Skeletal muscle tissue (tissue), 4 donors: ENCODE measurements around the gene CSGALNACT2. TPM values are rescaled to one million over a fixed set of nuclear protein-coding genes. Genes with fewer than 3 reads are reported as not detected.

Experiments used
- H3K27ac ChIP-seq: one replicate; pipeline ENCODE4 v1.7.0; 2013; ENCODE audit warnings: mild to moderate bottlenecking, low read depth, low read length, inconsistent platforms
- H3K27me3 ChIP-seq, 3 donors: one replicate each; pipeline ENCODE4 v1.7.0; 2013; ENCODE audit warnings: low read length in 3 of 3; ENCODE audit not compliant: control insufficient read depth in 3 of 3, insufficient read depth in 3 of 3
- H3K36me3 ChIP-seq, 3 donors: one replicate each; pipeline ENCODE4 v1.7.0; 2013; ENCODE audit warnings: low read length in 3 of 3; ENCODE audit not compliant: control insufficient read depth in 3 of 3, insufficient read depth in 3 of 3
- H3K4me1 ChIP-seq, 3 donors: one replicate each; pipeline ENCODE4 v1.7.0; 2013; ENCODE audit warnings: low read length in 3 of 3, mild to moderate bottlenecking in 3 of 3; ENCODE audit not compliant: control insufficient read depth in 3 of 3, insufficient read depth in 3 of 3
- H3K4me3 ChIP-seq, 3 donors: one replicate each; pipeline ENCODE4 v1.7.0; 2013; ENCODE audit warnings: low read length in 3 of 3
- H3K9ac ChIP-seq, 3 donors: one replicate each; pipeline ENCODE4 v1.7.0; 2013; ENCODE audit warnings: low read length in 3 of 3, mild to moderate bottlenecking in 3 of 3, moderate library complexity in 2 of 3, low read depth in 1 of 3
- H3K9me3 ChIP-seq, 3 donors: one replicate each; pipeline ENCODE4 v1.7.0; 2013; ENCODE audit warnings: low read length in 3 of 3; ENCODE audit not compliant: control insufficient read depth in 3 of 3
- total RNA-seq: library from RNA; depleted of rRNA; stranded (reverse); fragments of >200 nt; gene quantifications from one replicate; pipeline ENCODE4 v1.2.3, GENCODE V29; 2014
- donor health status: Osteomylitis.

The CSGALNACT2 gene
- total RNA-seq, 1 donor from 2014 or later: 24.0 TPM

DNA sequence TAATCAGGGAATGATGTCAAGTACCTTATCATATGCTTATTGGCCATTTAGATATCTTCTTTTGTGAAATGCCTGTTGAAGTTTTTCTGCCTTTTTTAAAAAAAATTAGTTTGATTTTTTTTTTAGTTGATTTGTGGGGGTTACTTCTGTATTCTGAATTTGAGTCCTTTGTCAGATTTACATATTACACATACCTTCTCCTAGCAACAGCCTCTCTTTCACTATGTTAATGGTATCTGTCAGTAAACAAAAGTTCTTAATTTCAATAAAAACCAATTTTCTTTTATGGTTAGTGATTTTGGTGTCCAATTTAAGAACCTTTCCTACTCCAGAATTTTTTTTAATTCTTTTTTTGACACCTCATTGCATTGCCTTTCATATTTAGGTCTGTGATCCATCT lies 52.0 kb downstream of the CSGALNACT2 start:
- no peak overlapping the region for H3K9ac ChIP-seq

DNA sequence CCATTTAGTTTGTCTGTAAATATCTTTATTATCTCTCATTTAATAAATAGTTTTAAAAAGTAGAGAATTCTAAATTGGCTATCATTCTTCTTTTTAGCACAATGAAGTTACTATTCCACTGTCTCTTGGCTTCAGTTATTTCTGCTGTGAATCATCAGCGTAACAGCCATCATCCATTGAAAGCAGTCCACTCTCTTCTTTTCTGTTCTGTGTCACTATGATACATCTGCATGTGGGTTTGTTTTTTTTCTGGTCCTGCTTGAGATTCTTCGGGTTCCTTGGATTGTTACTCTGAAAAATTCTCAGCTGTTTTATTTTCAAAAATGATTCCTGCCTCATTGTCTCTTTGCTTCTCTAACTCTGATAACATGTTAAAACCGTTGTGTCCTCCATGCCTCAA lies 52.5 kb downstream of the CSGALNACT2 start:
- H3K9me3 ChIP-seq: no peaks in the 10 kb centered on the region
- peaks cover 0 to 2% (median 0%) of the 10 kb centered on the region in 3 donors for H3K4me1 ChIP-seq
- no peak overlapping the region for H3K9ac ChIP-seq
- H3K27ac ChIP-seq: no peak overlapping the region
- H3K27me3 ChIP-seq: no peaks in the 10 kb centered on the region
- peaks cover 0 to 5% (median 0%) of the 10 kb centered on the region in 3 donors for H3K36me3 ChIP-seq
- no peak overlapping the region for H3K4me3 ChIP-seq

More for the DNA sequence above, 52.0 kb downstream of the CSGALNACT2 start:
- Histone ChIP-seq H3K4me3 (no peak overlapping the region), H3K36me3 (peaks cover 0 to 5% (median 0%) of the 10 kb centered on the region in 3 donors), H3K4me1 (peaks cover 0 to 2% (median 0%) of the 10 kb centered on the region in 3 donors), H3K9me3 (no peaks in the 10 kb centered on the region), H3K27me3 (no peaks in the 10 kb centered on the region), H3K27ac (no peak overlapping the region)

DNA sequence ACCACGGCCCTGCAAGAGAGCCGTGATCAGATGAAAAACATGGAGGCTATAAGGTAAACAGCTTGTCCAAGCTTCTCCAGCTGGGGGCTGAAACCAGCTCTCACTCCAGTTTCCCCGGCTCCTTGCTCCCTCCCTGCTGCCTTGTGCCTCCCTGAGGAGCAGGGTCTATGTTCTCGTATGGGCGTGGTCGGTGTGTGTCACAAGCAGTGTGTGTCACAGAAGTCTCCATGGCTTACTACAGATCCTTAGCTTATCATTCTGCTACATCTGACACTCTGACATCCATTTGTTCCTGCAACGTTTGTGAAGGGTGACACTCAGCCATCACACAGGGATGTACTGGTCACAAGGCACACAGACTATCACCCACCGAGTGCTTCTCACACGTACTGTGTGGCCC lies 54.6 kb downstream of the CSGALNACT2 start:
- H3K9me3 ChIP-seq: no peaks in the 10 kb centered on the region
- no peaks in the 10 kb centered on the region for H3K27me3 ChIP-seq
- H3K27ac ChIP-seq: no peak overlapping the region
- H3K4me3 ChIP-seq: no peak overlapping the region
- H3K9ac ChIP-seq: no peak overlapping the region
- peaks cover 0 to 2% (median 0%) of the 10 kb centered on the region in 3 donors for H3K4me1 ChIP-seq
- no peaks in the 10 kb centered on the region for H3K36me3 ChIP-seq

DNA sequence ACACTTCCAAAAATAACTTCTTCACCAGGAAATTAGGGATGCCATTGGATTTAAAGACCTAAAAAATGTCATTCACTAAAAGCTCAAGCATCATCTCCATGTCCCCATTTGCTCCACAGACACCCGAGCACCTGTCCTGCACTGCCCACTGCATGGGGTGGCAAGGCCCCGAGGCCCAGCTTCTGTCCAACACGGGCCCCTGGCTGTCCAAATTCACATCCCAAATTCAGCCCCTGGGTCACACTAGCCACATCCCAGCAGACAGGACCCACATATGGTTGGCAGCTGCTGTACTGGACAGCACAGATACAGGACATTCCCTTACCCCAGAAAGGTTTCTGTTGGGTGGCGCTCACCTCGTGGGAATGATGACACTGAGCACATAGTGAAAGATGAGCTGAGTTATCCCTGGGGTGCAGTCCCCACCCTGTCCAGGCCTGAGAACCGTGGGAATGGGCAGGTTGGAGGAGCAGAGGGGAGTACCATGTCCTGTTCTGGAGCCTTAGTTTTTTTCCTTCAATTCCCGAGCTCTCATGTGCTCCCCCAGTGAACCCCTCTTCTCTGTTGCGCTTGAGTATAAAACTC lies 55.3 kb downstream of the CSGALNACT2 start:
- H3K4me1 ChIP-seq: no peaks in the 10 kb centered on the region
- H3K36me3 ChIP-seq: no peaks in the 10 kb centered on the region
- no peaks in the 10 kb centered on the region for H3K27me3 ChIP-seq
- H3K27ac ChIP-seq: no peak overlapping the region
- peak overlapping the region in 1 of 3 donors; percentile 20 for H3K9ac ChIP-seq
- no peaks in the 10 kb centered on the region for H3K9me3 ChIP-seq
- no peak overlapping the region for H3K4me3 ChIP-seq

DNA sequence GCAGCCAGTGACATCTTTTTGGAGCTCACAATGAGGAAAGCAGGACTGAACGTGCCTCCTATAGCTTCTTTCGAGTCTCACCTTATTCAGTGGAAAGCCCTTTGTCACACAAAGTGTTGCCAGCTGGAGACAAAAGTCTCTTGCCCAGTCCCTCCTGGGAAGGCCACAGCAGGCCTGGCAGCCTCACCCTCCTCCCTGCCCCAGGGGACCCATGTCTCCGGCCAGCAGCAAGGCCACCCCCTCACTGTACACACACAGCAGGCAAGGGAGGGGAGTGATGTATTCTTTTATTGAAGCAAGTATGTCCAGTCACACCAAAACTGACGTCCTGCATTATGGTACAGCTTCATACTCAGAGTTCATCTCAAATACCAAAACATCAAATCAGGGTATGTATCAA lies 56.0 kb downstream of the CSGALNACT2 start:
- H3K36me3 ChIP-seq: no peaks in the 10 kb centered on the region
- no peaks in the 10 kb centered on the region for H3K27me3 ChIP-seq
- H3K27ac ChIP-seq: no peak overlapping the region
- peak overlapping the region in 1 of 3 donors; percentile 20 for H3K9ac ChIP-seq
- no peaks in the 10 kb centered on the region for H3K4me1 ChIP-seq
- H3K9me3 ChIP-seq: no peaks in the 10 kb centered on the region
- no peak overlapping the region for H3K4me3 ChIP-seq

DNA sequence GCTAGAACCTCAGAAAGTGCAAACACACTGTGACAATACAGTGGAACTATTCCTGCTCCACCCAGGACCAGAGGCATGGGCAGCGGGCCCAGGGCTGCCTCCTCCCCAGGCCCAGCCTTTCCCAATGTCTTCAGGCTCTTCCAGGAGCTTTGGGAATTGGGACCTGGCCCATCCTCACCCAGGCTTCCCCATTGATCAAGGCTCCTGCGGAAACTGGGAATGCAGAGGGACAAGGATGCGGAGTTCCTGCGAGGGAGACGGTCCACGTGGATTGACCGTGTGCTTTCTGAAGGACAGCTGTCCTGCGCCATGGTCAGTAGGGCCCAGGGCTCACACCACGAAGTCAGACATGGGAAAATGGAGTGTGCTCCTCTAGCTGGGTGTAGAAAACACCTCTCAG lies 56.6 kb downstream of the CSGALNACT2 start:
- Histone ChIP-seq H3K27me3 (no peaks in the 10 kb centered on the region), H3K4me1 (no peaks in the 10 kb centered on the region), H3K9me3 (no peaks in the 10 kb centered on the region), H3K27ac (no peak overlapping the region), H3K4me3 (no peak overlapping the region), H3K9ac (no peak overlapping the region), H3K36me3 (no peaks in the 10 kb centered on the region)

DNA sequence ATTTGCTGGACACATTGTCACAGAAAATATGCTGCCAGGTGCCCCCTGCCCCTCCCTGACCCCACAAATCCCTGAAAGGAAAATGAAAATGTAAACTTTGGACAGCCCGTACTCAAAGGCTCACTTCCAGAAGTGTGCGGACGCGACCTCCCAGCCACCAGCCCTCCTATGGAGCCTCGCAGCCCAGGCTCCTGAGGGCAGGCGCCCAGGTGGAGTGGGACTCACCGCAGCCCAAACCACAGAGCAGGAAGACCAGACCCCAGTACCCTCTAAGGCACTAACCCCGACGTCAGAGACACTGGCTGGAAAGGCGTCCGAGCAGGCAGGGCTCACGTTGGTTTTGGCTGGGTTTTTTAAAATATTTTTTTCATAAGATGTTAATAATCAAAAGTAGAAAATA lies 57.3 kb downstream of the CSGALNACT2 start:
- Histone ChIP-seq H3K9me3 (no peaks in the 10 kb centered on the region), H3K27me3 (peaks cover 0 to 5% (median 0%) of the 10 kb centered on the region in 3 donors), H3K36me3 (no peaks in the 10 kb centered on the region), H3K4me3 (no peak overlapping the region), H3K27ac (no peak overlapping the region), H3K4me1 (no peaks in the 10 kb centered on the region), H3K9ac (no peak overlapping the region)

DNA sequence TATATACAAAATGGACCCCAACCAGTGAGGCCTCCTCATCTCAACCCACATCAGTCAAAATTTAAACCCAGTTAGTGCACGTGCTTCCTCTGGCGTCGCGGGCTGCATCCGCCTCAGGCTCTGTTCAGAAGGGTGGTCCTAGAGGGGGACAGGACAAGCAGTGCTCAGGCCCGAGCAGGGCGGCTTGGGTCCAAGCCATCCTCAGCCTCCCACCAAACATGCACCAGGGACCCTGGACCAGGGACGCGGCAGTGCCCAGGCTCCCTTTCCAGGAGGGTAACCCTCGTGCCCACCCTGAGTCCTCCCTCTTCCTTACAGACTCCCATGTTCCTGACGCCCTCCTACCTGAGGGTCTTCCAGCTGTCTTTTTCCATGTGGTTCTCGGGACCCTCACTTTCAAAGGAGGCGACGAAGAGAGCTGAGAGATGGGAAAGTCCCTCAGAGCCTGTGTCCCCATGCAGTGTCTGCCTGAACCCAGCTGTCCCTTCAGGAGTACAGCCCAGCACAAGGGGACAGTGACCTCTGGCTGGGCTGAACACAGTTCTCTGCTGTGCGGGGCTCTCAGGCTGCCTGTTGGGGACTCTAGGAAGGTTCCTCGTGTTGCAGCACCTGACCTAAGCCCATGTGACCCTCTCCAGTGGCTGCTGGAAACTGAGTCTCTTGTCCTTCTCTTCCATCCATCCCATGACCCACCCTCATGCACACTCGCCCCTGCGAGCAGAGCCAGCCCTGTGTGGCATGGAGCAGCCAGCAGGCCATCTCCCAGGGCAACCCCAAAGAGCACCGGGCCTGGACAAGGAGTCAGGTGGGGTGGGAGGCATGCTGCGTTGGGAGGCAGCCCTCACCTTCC lies 58.1 kb downstream of the CSGALNACT2 start:
- H3K27ac ChIP-seq: no peak overlapping the region
- no peaks in the 10 kb centered on the region for H3K36me3 ChIP-seq
- H3K4me3 ChIP-seq: no peak overlapping the region
- H3K9me3 ChIP-seq: no peaks in the 10 kb centered on the region
- H3K27me3 ChIP-seq: peaks cover 0 to 7% (median 0%) of the 10 kb centered on the region in 3 donors
- no peaks in the 10 kb centered on the region for H3K4me1 ChIP-seq
- H3K9ac ChIP-seq: no peak overlapping the region

DNA sequence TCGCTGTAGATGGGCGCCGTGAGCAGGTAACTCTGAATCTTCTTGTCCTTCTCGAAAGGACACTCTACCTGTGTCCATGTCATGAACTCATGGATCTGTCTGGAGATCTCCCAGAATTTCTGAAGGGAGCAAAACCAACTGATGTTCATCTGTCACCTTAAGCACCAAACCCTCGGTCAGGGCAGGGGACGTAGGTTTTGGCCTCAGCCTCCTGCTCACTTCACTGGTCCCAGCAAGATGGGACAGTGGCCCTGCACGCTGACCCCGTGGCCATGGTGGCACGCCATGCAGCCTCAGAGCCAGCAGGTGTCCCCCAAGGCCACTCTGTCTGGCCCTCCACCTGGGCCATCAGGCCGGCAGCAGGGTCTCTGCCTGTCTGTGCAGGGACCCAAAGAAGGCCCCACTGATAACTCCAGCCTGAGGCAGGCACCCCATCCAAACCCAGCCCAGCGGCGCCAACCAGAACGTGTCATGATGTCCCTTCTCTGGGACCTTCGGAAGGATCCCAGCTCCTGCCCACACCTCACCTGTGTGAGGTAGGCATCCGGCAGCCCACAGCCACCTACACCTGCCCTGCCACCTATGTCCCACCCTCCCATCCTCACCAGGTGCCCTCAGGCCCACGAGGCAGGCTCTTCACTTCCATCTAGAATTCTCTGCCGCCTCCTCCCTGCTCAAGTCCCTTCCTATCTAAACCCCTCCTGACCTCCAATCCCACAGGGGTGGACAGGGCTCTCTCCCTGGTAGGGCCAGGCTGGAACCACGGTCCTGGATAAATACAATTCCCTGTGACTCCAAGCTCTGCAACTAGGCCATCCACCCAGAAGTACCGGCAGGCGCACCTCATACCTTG lies 59.0 kb downstream of the CSGALNACT2 start:
- Histone ChIP-seq H3K27me3 (peaks cover 0 to 10% (median 0%) of the 10 kb centered on the region in 3 donors), H3K36me3 (no peaks in the 10 kb centered on the region), H3K9ac (no peak overlapping the region), H3K9me3 (no peaks in the 10 kb centered on the region), H3K4me3 (no peak overlapping the region), H3K27ac (no peak overlapping the region), H3K4me1 (peaks cover 0 to 2% (median 2%) of the 10 kb centered on the region in 3 donors)
